ENCODE results near the gene B4GALNT2.
"Not testable (repeated sequence)": the region's sequence is repeated elsewhere in the genome, so short reads cannot be mapped to it uniquely, and the experiment has no call there.

The B4GALNT2 gene

GRCh38 chr17:49126183-49126859, 6.2 kb upstream of the B4GALNT2 start:
- H3K4me3 ChIP-seq (ENCODE audit: low read length); H3K36me3 ChIP-seq (ENCODE audit: insufficient read depth, low read length); H2AFZ ChIP-seq (ENCODE audit: low read depth, low read length); H3K4me1 ChIP-seq (ENCODE audit: insufficient read depth, low read length); H3K27me3 ChIP-seq (ENCODE audit: insufficient read depth, low read length); H3K9me3 ChIP-seq (ENCODE audit: low read length): not testable (repeated sequence)

GRCh38 chr17:49129359-49129950, 3.1 kb upstream of the B4GALNT2 start:
- H3K27me3 ChIP-seq (ENCODE audit: insufficient read depth, low read length), result peaks cover 41% of the 10 kb centered on the region
- H3K4me1 ChIP-seq (ENCODE audit: insufficient read depth, low read length); H3K36me3 ChIP-seq (ENCODE audit: insufficient read depth, low read length); H3K4me3 ChIP-seq (ENCODE audit: low read length); H2AFZ ChIP-seq (ENCODE audit: low read depth, low read length); H3K9me3 ChIP-seq (ENCODE audit: low read length): not testable (repeated sequence)

- H3K27me3 ChIP-seq (ENCODE audit: insufficient read depth, low read length), result peaks cover 45% of the 10 kb centered on the region
- H3K9me3 ChIP-seq (ENCODE audit: low read length), result peaks cover 6% of the 10 kb centered on the region
- H3K4me3 ChIP-seq (ENCODE audit: low read length), result no peak overlapping the region
- no peaks in the 10 kb centered on the region for H3K36me3 ChIP-seq (ENCODE audit: insufficient read depth, low read length)
- H2AFZ ChIP-seq (ENCODE audit: low read depth, low read length), result no peak overlapping the region
- H3K4me1 ChIP-seq (ENCODE audit: insufficient read depth, low read length), result no peaks in the 10 kb centered on the region
Measured at GRCh38 chr17:49130891-49131290, 1.7 kb upstream of the B4GALNT2 start.

- peaks cover 6% of the 10 kb centered on the region for H3K9me3 ChIP-seq (ENCODE audit: low read length)
- H3K4me3 ChIP-seq (ENCODE audit: low read length), result no peak overlapping the region
- H3K4me1 ChIP-seq (ENCODE audit: insufficient read depth, low read length), result no peaks in the 10 kb centered on the region
- H3K27me3 ChIP-seq (ENCODE audit: insufficient read depth, low read length), result peaks cover 45% of the 10 kb centered on the region
- H3K36me3 ChIP-seq (ENCODE audit: insufficient read depth, low read length), result no peaks in the 10 kb centered on the region
- H2AFZ ChIP-seq (ENCODE audit: low read depth, low read length), result peak overlapping the region; percentile 60
Measured at GRCh38 chr17:49132317-49132698, 261 bp upstream of the B4GALNT2 start.

GRCh38 chr17:49136335-49136734, 3.8 kb downstream of the B4GALNT2 start:
- Histone ChIP-seq H3K9me3 (ENCODE audit: low read length) (no peaks in the 10 kb centered on the region), H3K4me1 (ENCODE audit: insufficient read depth, low read length) (no peaks in the 10 kb centered on the region), H3K27me3 (ENCODE audit: insufficient read depth, low read length) (peaks cover 35% of the 10 kb centered on the region), H3K4me3 (ENCODE audit: low read length) (no peak overlapping the region), H3K36me3 (ENCODE audit: insufficient read depth, low read length) (no peaks in the 10 kb centered on the region), H2AFZ (ENCODE audit: low read depth, low read length) (no peak overlapping the region)

- not testable (repeated sequence) for H2AFZ ChIP-seq (ENCODE audit: low read depth, low read length)
Measured at GRCh38 chr17:49145654-49146053, 13.1 kb downstream of the B4GALNT2 start.

GRCh38 chr17:49146620-49147306, 14.2 kb downstream of the B4GALNT2 start:
- H2AFZ ChIP-seq (ENCODE audit: low read depth, low read length), result no peak overlapping the region
- no peaks in the 10 kb centered on the region for H3K4me1 ChIP-seq (ENCODE audit: insufficient read depth, low read length)

More at GRCh38 chr17:49145654-49146053, 13.1 kb downstream of the B4GALNT2 start:
- not testable (repeated sequence) for H3K4me3 ChIP-seq (ENCODE audit: low read length); H3K27me3 ChIP-seq (ENCODE audit: insufficient read depth, low read length); H3K36me3 ChIP-seq (ENCODE audit: insufficient read depth, low read length); H3K4me1 ChIP-seq (ENCODE audit: insufficient read depth, low read length); H3K9me3 ChIP-seq (ENCODE audit: low read length)

GRCh38 chr17:49148171-49148570, 15.6 kb downstream of the B4GALNT2 start:
- H3K27me3 ChIP-seq (ENCODE audit: insufficient read depth, low read length), result no peaks in the 10 kb centered on the region
- no peaks in the 10 kb centered on the region for H3K36me3 ChIP-seq (ENCODE audit: insufficient read depth, low read length)
- H3K9me3 ChIP-seq (ENCODE audit: low read length), result no peaks in the 10 kb centered on the region
- H2AFZ ChIP-seq (ENCODE audit: low read depth, low read length), result no peak overlapping the region
- H3K4me1 ChIP-seq (ENCODE audit: insufficient read depth, low read length), result no peaks in the 10 kb centered on the region
- no peak overlapping the region for H3K4me3 ChIP-seq (ENCODE audit: low read length)

More at GRCh38 chr17:49146620-49147306, 14.2 kb downstream of the B4GALNT2 start:
- no peaks in the 10 kb centered on the region for H3K9me3 ChIP-seq (ENCODE audit: low read length)
- no peak overlapping the region for H3K4me3 ChIP-seq (ENCODE audit: low read length)
- H3K27me3 ChIP-seq (ENCODE audit: insufficient read depth, low read length), result no peaks in the 10 kb centered on the region
- H3K36me3 ChIP-seq (ENCODE audit: insufficient read depth, low read length), result no peaks in the 10 kb centered on the region

- Histone ChIP-seq H3K9me3 (ENCODE audit: low read length) (no peaks in the 10 kb centered on the region), H3K36me3 (ENCODE audit: insufficient read depth, low read length) (no peaks in the 10 kb centered on the region), H3K4me1 (ENCODE audit: insufficient read depth, low read length) (no peaks in the 10 kb centered on the region), H3K4me3 (ENCODE audit: low read length) (no peak overlapping the region), H3K27me3 (ENCODE audit: insufficient read depth, low read length) (peaks cover 4% of the 10 kb centered on the region), H2AFZ (ENCODE audit: low read depth, low read length) (no peak overlapping the region)
Measured at GRCh38 chr17:49151996-49152395, 19.4 kb downstream of the B4GALNT2 start.

- Histone ChIP-seq H3K36me3 (ENCODE audit: insufficient read depth, low read length) (no peaks in the 10 kb centered on the region), H3K4me3 (ENCODE audit: low read length) (no peak overlapping the region), H2AFZ (ENCODE audit: low read depth, low read length) (no peak overlapping the region), H3K4me1 (ENCODE audit: insufficient read depth, low read length) (no peaks in the 10 kb centered on the region), H3K9me3 (ENCODE audit: low read length) (no peaks in the 10 kb centered on the region), H3K27me3 (ENCODE audit: insufficient read depth, low read length) (peaks cover 11% of the 10 kb centered on the region)
Measured at GRCh38 chr17:49156256-49156655, 23.7 kb downstream of the B4GALNT2 start.

- Histone ChIP-seq H3K27me3 (ENCODE audit: insufficient read depth, low read length) (peaks cover 11% of the 10 kb centered on the region), H2AFZ (ENCODE audit: low read depth, low read length) (no peak overlapping the region), H3K4me1 (ENCODE audit: insufficient read depth, low read length) (no peaks in the 10 kb centered on the region), H3K9me3 (ENCODE audit: low read length) (no peaks in the 10 kb centered on the region), H3K4me3 (ENCODE audit: low read length) (no peak overlapping the region), H3K36me3 (ENCODE audit: insufficient read depth, low read length) (no peaks in the 10 kb centered on the region)
Measured at GRCh38 chr17:49157784-49158183, 25.2 kb downstream of the B4GALNT2 start.

- Histone ChIP-seq H2AFZ (ENCODE audit: low read depth, low read length) (no peak overlapping the region), H3K27me3 (ENCODE audit: insufficient read depth, low read length) (peaks cover 11% of the 10 kb centered on the region), H3K4me3 (ENCODE audit: low read length) (no peak overlapping the region), H3K9me3 (ENCODE audit: low read length) (no peaks in the 10 kb centered on the region), H3K4me1 (ENCODE audit: insufficient read depth, low read length) (no peaks in the 10 kb centered on the region), H3K36me3 (ENCODE audit: insufficient read depth, low read length) (no peaks in the 10 kb centered on the region)
Measured at GRCh38 chr17:49162866-49163265, 30.3 kb downstream of the B4GALNT2 start.

GRCh38 chr17:49165143-49165542, 32.6 kb downstream of the B4GALNT2 start:
- H2AFZ ChIP-seq (ENCODE audit: low read depth, low read length), result no peak overlapping the region
- no peak overlapping the region for H3K4me3 ChIP-seq (ENCODE audit: low read length)
- H3K9me3 ChIP-seq (ENCODE audit: low read length), result no peaks in the 10 kb centered on the region
- no peaks in the 10 kb centered on the region for H3K4me1 ChIP-seq (ENCODE audit: insufficient read depth, low read length)
- H3K36me3 ChIP-seq (ENCODE audit: insufficient read depth, low read length), result no peaks in the 10 kb centered on the region
- H3K27me3 ChIP-seq (ENCODE audit: insufficient read depth, low read length), result peaks cover 9% of the 10 kb centered on the region

Data from neuron (in vitro differentiated cells).